HEK293 (cell line): ENCODE data around the gene ZNF280D.

Source experiments
- GLI4 ChIP-seq: fragments of 450-650 bp; formaldehyde crosslinking; IDR thresholded peaks from 2 replicates; pipeline ENCODE4 v1.5.1; 2016; ENCODE audit warnings: missing biosample characterization, missing genetic modification characterization
- TCF7L2 ChIP-seq: IDR thresholded peaks from 2 replicates; pipeline ENCODE4 v1.6.1; 2011; ENCODE audit warnings: low read depth, mild to moderate bottlenecking, inconsistent platforms, low read length, moderate library complexity, borderline replicate concordance
- YY1 ChIP-seq: fragments of 450-650 bp; formaldehyde crosslinking; IDR thresholded peaks from 2 replicates; pipeline ENCODE4 v1.5.1; 2018; ENCODE audit warnings: missing biosample characterization, missing genetic modification characterization
- ZBTB1 ChIP-seq: fragments of 450-650 bp; formaldehyde crosslinking; IDR thresholded peaks from 2 replicates; pipeline ENCODE4 v1.5.1; 2016; ENCODE audit warnings: missing biosample characterization, missing genetic modification characterization
- ZNF549 ChIP-seq: fragments of 450-650 bp; IDR thresholded peaks from 2 replicates; pipeline ENCODE4 v1.5.1; 2018; ENCODE audit warnings: missing biosample characterization, missing genetic modification characterization, mild to moderate bottlenecking, inconsistent platforms, moderate library complexity
- TF ChIP-seq, protein P1 (sequence below): fragments of 450-650 bp; formaldehyde crosslinking; IDR thresholded peaks from 2 replicates; pipeline ENCODE4 v1.5.1; 2016; ENCODE audit warnings: missing biosample characterization, missing genetic modification characterization
- TF ChIP-seq, protein P2 (sequence below): fragments of 450-650 bp; formaldehyde crosslinking; IDR thresholded peaks from 2 replicates; pipeline ENCODE4 v1.5.1; 2017; ENCODE audit warnings: missing biosample characterization, missing genetic modification characterization
- TF ChIP-seq, protein P3 (sequence below): fragments of 450-650 bp; formaldehyde crosslinking; IDR thresholded peaks from 2 replicates; pipeline ENCODE4 v1.5.1; 2016; ENCODE audit warnings: missing biosample characterization, missing genetic modification characterization

DNA sequence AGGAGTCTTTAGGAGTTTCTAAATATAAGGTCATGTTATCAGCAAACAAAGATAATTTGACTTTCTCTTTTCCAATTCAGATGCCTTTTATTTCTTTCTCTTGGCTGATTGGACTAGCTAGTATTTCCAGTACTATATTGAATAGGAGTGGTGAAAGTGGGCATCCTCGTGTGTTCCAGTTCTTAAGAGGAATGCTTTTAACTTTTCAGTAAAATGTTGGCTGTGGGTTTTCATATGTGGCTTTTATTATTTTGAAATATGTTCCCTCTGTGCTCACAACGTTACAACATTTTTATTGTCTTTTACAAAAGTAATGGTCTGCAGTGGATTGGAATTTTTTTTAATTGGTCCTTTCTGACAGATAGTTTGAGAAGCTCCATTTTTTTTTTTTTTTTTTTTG is 8.2 kb upstream of the ZNF280D start:
- TF ChIP-seq YY1 (tag by site-specific recombination) (no peak), ZNF549 (tag by site-specific recombination) (no peak), TCF7L2 (no peak), ZBTB1 (tag by site-specific recombination) (no peak), GLI4 (tag by site-specific recombination) (no peak)
- TF ChIP-seq, protein P1, sequence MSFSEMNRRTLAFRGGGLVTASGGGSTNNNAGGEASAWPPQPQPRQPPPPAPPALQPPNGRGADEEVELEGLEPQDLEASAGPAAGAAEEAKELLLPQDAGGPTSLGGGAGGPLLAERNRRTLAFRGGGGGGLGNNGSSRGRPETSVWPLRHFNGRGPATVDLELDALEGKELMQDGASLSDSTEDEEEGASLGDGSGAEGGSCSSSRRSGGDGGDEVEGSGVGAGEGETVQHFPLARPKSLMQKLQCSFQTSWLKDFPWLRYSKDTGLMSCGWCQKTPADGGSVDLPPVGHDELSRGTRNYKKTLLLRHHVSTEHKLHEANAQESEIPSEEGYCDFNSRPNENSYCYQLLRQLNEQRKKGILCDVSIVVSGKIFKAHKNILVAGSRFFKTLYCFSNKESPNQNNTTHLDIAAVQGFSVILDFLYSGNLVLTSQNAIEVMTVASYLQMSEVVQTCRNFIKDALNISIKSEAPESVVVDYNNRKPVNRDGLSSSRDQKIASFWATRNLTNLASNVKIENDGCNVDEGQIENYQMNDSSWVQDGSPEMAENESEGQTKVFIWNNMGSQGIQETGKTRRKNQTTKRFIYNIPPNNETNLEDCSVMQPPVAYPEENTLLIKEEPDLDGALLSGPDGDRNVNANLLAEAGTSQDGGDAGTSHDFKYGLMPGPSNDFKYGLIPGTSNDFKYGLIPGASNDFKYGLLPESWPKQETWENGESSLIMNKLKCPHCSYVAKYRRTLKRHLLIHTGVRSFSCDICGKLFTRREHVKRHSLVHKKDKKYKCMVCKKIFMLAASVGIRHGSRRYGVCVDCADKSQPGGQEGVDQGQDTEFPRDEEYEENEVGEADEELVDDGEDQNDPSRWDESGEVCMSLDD (tag by site-specific recombination) = no peak
- TF ChIP-seq, protein P2, sequence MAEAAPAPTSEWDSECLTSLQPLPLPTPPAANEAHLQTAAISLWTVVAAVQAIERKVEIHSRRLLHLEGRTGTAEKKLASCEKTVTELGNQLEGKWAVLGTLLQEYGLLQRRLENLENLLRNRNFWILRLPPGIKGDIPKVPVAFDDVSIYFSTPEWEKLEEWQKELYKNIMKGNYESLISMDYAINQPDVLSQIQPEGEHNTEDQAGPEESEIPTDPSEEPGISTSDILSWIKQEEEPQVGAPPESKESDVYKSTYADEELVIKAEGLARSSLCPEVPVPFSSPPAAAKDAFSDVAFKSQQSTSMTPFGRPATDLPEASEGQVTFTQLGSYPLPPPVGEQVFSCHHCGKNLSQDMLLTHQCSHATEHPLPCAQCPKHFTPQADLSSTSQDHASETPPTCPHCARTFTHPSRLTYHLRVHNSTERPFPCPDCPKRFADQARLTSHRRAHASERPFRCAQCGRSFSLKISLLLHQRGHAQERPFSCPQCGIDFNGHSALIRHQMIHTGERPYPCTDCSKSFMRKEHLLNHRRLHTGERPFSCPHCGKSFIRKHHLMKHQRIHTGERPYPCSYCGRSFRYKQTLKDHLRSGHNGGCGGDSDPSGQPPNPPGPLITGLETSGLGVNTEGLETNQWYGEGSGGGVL = no peak
- TF ChIP-seq, protein P3, sequence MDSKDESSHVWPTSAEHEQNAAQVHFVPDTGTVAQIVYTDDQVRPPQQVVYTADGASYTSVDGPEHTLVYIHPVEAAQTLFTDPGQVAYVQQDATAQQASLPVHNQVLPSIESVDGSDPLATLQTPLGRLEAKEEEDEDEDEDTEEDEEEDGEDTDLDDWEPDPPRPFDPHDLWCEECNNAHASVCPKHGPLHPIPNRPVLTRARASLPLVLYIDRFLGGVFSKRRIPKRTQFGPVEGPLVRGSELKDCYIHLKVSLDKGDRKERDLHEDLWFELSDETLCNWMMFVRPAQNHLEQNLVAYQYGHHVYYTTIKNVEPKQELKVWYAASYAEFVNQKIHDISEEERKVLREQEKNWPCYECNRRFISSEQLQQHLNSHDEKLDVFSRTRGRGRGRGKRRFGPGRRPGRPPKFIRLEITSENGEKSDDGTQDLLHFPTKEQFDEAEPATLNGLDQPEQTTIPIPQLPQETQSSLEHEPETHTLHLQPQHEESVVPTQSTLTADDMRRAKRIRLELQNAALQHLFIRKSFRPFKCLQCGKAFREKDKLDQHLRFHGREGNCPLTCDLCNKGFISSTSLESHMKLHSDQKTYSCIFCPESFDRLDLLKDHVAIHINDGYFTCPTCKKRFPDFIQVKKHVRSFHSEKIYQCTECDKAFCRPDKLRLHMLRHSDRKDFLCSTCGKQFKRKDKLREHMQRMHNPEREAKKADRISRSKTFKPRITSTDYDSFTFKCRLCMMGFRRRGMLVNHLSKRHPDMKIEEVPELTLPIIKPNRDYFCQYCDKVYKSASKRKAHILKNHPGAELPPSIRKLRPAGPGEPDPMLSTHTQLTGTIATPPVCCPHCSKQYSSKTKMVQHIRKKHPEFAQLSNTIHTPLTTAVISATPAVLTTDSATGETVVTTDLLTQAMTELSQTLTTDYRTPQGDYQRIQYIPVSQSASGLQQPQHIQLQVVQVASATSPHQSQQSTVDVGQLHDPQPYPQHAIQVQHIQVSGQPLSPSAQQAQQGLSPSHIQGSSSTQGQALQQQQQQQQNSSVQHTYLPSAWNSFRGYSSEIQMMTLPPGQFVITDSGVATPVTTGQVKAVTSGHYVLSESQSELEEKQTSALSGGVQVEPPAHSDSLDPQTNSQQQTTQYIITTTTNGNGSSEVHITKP (tag by site-specific recombination) = no peak
